Stimulated activated CD4-positive, alpha-beta T cell treated with anti-CD3 and anti-CD28 coated beads, Interleukin-4, amount 100 ng/mL, for 48 hours (primary cell): Measurements from ENCODE around the gene MBD3L4.
"Not testable (repeated sequence)": the region's sequence is repeated elsewhere in the genome, so short reads cannot be mapped to it uniquely, and the experiment has no call there.

Source experiments
- DNase-seq, 2 donors: peaks; one replicate each; pipeline ENCODE4 v3.0.0-alpha.2; 2020; ENCODE audit warnings: low read depth in 2 of 2

MBD3L4 gene

DNA sequence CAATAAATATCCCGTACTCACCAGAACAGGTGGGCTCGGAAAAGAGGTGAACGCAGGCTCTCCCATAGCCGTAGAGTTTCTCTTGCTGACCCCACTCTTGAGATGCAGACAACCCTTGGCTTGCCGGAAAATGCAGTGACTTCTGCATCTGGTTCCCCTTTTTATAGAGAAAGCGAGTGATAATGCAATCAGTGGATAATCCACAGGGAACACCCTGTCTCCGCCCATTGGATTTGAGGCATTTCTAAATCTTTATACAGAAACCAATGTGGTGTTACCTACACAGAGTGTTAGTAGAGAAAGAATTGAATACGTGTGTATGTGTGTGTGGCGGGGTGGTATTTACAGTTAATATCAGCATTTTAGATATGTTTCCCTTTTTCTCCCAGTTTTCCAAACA, at the start of gene MBD3L4:
Gene MBD3L4 (minus strand): TSS at position 101 of the 400 bp plus-strand sequence. CDS start 35 bp downstream, at position 66.
- DNase-seq: not testable (repeated sequence)

DNA sequence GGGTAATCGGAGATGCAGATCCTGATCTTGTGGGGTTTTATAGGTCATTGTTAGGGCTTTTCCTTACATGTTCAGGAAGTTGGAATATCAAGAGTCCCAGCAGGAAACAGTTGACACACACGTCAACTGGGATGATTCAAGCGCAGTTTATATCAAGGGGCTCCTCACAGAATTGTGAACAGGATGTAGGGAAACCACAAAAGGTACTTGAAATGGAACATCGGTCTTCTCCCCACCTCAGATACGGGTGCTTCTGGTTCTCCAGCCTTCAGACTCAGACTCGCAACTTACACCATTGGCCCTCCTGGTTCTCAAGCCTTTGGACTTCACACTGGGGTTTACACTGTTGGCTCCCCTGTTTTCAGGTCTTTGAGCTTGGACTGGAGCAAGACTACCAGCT, 49.0 kb upstream of the MBD3L4 start:
- no peak for DNase-seq

DNA sequence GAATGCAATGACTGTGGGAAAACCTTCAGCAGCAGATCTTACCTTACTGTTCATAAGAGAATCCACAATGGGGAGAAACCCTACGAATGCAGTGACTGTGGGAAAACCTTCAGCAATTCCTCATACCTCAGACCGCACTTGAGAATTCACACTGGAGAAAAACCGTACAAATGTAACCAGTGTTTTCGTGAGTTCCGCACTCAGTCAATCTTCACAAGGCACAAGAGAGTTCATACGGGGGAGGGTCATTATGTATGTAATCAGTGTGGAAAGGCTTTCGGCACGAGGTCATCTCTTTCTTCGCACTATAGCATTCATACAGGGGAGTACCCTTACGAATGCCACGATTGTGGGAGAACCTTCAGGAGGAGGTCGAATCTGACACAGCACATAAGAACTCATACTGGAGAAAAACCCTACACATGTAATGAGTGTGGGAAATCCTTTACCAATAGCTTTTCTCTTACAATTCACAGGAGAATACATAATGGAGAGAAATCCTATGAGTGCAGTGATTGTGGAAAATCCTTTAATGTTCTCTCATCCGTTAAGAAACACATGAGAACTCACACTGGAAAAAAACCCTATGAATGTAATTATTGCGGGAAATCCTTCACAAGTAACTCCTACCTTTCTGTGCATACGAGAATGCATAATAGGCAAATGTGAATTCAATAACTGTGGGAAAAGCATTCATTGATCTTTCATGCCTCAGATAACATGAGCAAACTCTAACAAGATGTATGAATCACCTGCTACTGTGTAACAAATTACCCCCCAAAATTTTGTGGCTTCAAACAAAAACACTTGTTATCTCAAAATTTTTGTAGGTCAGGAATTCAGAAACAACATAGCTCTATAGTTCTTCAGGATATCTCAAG, 43.3 kb upstream of the MBD3L4 start:
- no peak for DNase-seq

DNA sequence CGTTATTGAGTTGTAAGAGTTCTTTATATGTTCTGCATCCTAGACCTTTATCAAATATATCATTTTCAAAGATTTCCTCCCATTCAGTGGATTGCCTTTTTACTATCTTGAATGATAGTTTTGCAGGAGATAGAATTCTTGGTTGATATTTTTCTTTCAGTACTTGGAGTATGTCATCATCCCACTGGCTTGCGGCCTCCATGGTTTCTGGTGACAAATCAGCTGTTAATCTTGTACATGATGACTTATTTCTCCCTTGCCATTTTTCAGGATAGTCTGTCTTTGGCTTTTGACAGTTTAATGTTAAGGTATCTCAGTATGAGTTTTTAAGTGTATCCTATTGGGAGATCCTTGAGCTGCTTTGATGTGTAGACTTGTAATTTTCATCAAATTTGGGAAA, 38.0 kb upstream of the MBD3L4 start:
- no peak for DNase-seq

DNA sequence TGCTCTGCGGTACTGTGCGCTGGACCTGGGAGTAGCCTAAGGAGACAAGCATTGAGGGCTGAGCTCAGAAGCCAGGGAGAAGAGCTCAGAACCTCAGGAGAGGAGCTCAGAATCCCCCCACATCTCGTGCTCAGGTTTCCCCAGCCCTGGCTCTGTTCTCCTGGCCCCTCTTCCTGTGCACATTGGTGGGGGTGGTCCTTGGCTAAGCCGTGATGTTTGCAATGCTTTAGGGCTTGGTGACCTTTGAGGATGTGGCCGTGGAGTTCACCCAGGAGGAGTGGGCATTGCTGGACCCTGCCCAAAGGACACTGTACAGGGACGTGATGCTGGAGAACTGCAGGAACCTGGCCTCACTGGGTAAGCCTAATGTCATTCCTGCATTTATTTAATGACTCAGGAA, 36.2 kb upstream of the MBD3L4 start:
- no peak for DNase-seq

DNA sequence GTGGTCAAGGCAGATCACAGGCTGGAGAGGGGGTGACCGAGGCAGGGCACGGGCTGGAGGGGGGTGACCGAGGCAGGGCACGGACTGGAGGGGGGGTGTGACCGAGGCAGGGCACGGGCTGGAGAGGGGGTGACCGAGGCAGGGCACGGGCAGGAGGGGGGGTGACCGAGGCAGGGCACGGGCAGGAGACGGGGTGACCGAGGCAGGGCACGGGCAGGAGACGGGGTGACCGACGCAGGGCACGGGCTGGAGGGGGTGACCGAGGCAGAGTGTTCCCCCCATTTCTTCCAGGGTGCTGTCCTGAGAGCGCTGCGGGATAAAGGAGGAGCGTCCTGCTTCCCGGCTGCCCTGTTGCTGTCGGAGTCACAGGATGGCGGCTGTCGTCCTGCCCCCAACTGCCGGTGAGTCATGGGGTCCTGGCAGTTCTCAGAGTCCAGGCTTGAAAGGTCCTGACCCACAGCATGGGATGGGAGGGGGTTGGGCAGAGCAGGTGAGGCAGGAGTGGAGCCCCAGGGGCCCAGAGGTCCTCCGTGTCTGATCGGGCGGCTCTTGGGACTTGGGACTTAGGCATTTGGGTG, 34.8 kb upstream of the MBD3L4 start:
- DNase-seq: no peak

DNA sequence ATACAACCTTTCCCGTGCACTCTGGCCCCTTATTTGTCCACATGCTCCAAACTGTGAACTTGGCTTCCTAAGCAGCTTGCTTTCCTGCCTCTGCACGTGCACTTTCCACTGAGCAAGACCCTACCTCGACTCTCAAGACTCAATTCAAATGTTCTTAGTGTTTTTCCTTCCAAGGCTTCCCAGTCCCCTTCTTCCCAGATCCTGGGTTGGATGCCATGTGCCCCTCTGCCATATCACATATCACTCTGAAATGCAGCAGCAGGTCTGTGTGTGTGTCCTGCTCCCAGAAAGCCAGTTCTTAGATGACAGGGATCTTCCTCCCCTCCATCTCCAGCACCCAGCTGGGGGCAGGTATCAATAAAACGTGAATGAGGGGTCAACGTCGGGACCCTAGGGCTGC, 32.6 kb upstream of the MBD3L4 start:
- DNase-seq: no peak

DNA sequence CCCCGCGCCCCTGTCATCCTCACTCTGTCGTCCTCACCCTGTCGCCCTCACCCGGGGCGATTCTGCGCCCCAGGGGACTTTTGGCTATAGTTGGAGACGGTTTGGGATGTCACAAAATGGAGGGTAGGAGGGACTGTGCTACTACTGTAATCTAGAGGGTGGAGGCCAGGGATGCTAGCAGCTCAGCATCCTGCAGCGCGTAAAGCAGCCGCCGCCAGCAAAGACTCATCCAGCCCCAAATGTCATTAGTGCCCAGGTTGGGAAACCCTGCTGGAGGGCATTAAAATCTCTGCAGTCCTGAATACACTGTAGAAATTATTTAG, 29.9 kb upstream of the MBD3L4 start:
- DNase-seq: no peak

DNA sequence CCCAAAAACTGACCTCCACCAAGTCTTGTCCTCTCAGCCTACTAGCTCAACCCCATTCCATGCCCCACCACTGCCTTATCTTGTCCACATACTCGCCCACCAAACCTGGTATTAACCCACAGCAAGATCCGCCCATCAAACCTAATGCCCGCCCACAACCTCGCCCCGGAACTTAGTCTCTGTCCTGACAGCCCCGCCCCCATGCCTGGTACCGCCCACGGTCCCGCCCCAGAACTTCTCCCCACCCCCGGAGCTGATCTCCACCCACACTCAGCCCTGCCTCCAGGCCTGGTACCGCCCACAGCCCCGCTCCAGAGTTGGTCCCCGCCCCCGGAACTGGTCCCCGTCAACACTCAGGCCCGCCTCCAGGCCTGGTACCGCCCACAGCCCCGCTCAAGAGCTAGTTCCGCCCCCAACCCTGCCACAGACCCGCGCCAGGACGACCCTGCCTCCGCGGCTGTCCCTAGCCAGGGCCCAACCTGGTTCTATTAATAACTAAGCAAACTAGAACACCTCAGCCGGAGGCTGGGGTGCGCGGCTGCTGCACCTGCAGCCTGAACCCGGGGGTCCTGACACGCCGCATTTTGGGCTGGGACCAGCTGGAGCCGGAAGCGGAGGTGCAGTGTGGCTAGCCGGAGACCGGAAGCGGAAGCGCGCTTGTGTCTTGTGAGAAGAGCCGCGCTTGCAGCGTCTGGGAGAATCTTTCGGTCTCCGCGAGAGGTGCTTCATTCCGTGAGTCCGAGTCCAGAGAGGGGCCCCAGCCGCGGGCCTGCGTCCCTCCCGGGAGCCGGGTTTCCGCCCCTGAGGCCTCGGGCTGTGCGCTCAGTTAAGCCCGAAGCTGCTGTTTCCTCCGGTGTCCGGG, 29.3 kb upstream of the MBD3L4 start, which contains the start of gene ZNF557:
Gene ZNF557 (plus strand): TSS at position 662 of the 862 bp plus-strand sequence. CDS start 5,372 bp downstream, outside the sequence.
- peak; percentile 97 to 99 for DNase-seq

DNA sequence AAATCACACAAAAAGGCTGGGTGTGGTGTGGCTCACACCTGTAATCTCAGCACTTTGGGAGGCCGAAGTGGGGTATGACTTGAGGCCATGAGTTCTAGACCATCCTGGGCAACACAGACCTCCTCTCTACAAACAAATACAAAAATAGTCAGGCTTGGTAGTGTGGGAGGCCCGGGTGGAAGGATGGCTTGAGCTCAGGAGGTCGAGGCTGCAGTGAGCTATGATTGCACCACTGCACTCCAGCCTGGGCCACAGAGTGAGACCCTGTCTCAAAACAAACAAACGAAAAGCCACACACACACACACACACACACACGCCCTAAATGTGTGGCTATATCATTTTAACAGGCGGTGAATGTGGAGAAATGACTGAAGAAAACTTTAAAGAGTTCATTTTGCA, 28.6 kb upstream of the MBD3L4 start:
- DNase-seq: no peak

DNA sequence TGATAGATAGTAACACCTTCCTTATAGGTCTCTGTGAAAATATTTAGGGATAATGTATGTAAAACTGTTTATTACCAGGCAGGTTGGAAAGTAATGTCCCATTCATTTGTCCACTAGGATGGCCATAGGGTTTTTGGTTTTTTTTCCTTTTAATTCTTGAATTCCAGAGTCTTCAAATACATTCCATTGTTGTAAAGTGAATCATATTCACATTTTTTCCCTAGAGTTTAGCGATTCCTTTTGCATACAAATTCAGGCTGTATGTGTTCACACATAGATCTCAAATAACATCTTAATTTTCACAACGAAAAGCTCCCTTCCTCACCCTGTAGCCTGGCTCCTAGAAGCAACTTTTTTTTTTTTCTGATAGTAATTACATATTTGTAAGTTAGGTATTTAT, 27.7 kb upstream of the MBD3L4 start:
- no peak for DNase-seq

DNA sequence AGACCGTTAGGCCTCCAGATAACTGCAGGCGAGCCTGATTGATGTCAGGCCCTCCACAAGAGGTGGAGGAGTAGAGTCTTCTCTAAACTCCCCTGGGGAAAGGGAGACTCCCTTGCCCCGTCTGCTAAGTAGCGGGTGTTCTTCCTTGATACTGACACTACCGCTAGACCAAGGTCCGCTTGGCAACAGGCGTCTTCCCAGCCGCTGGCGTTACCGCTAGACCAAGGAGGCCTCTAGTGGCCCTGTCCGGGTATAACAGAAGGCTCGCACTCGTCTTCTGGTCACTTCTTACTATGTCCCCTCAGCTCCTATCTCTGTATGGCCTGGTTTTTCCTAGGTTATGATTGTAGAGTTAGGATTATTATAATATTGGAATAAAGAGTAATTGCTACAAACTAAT, 27.1 kb upstream of the MBD3L4 start:
- not testable (repeated sequence) for DNase-seq

DNA sequence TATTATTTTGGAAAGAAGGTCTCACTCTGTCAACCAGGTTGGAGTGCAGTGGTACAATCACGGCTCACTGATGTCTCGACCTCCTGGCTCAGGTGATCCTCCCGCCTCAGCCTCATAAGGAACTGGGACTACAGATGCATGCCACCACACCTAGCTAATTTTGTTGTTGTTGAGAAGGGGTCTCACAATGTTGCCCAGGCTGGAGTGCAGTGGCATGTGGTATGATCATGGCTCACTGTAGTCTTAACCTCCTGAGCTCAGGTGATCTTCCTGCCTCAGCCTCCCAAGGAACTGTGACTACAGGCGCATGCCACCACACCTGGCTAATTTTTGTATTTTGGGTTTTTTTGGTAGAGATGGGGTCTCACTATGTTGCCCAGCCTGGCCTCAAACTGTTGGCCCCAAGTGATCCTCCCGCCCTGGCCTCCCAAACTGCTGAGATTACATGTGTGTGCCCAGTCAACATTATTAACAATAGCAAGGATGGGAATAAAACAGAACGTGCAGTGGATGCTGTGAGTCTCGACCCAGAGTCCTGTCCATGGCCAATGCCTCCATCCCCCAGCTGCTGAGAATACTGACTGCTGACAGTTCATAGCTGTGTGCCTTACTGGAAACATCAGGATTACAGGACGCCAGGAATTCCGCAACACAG, 23.9 kb upstream of the MBD3L4 start:
- DNase-seq: no peak

DNA sequence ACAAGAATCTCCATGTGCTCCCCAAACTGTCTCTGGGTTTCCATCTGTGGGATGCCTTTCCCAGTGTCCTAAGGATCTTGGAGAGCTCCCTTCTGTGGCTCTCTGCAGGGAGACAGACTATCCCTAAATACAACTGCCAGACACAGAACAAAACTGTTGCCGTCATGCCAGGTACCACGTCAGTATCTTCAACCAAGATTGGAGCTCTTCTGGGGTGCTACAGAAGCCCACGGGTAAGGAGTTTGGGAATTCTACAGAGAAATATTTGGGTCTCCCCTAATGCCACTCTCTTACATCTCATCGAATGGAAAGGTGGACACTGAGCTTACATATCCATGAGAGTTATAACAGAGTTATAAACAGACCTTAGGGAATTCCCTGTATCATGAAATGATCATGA, 23.4 kb upstream of the MBD3L4 start:
- no peak for DNase-seq

DNA sequence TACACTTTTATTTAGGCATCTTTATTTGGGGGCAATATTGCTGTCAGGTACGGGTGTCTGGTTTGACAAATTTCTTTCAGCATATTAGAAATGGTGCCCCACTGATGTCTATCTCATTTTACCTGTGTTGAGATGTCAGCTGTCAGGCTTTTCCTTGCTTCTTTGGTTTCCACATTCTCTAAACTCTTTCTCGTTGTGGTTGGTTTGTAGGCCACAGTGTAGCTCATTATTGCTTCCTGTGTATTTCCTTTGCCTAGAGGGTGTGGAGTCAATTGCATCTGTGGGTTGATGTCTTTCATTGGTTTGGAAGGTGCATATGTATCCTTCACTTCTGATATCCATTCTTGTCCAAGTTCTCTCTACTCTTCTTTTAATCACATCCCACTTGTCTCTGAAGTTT, 20.0 kb upstream of the MBD3L4 start:
- not testable (repeated sequence) for DNase-seq

DNA sequence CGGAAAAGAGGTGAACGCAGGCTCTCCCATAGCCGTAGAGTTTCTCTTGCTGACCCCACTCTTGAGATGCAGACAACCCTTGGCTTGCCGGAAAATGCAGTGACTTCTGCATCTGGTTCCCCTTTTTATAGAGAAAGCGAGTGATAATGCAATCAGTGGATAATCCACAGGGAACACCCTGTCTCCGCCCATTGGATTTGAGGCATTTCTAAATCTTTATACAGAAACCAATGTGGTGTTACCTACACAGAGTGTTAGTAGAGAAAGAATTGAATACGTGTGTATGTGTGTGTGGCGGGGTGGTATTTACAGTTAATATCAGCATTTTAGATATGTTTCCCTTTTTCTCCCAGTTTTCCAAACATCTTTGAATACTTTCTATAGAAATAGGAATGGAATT, 18.6 kb upstream of the MBD3L4 start, which contains the start of gene MBD3L3:
Gene MBD3L3 (minus strand): TSS at position 101 of the 400 bp plus-strand sequence. CDS start 71 bp downstream, at position 30.
- DNase-seq: not testable (repeated sequence)

DNA sequence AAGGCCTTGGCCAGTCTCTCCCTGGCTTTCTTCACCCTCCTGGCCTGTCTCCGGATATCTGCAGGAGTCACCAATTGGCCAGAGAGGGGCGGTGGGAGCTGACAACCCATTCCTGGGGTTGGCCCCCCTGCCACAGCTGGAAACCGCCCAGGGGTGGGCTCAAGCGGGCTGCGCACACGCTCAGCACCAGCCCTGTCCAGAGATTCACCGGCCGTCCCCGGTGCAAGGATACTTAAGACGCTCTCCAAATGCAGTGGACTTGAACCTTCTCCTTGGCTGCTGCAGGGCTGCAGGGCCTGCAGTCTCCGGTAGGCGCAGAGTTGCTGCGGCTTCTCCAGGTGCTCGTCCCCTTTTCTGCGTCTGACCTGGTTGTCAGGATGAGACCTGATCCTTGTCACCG, 16.4 kb upstream of the MBD3L4 start:
- not testable (repeated sequence) for DNase-seq

DNA sequence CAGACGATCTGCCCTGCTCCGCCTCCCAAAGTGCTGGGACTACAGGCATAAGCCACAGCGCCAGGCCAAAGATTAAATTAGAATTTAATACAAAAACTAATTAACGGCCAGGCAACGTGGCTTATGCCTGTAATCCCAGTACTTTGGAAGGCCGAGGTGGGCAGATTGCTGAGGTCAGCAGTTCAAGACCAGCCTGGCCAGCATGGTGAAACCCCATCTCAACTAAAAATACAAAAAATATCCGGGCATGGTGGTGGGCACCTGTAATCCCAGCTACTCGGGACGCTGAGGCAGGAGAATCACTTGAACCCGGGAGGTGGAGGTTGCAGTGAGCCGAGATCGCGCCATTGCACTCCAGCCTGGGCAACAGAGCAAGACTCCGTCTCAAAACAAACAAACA, 15.7 kb upstream of the MBD3L4 start:
- not testable (repeated sequence) for DNase-seq

DNA sequence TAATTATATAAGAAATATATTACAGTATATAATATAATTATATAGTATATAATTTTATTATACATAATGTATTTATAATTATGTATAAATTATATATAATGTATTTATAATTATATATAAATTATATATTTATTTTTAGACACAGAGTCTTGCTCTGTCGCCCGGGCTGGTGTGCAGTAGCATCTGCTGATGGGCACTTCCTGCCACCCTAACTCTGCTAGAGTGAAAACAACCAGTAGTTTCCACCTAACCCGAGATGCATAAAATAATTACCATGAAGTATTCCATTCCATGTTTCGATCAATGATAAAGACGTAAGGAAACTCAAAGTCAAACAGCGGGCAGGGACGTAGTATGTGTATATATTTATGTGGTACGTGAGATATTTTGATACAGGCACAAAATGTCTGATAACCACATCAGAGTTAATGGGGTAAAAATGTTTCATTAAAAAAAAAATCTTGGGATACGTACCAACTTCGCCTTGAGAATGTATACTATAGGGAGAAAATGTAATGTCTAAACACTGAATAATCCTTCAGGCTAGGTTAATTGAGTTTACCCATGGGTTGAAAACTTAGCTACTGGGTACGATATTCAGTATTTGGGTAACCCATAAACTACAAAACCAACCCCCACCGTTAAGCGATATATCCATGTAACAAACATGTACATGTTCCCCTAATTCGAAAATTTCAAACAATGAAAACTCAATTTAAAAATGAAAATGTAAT, 14.8 kb upstream of the MBD3L4 start:
- DNase-seq: not testable (repeated sequence)

DNA sequence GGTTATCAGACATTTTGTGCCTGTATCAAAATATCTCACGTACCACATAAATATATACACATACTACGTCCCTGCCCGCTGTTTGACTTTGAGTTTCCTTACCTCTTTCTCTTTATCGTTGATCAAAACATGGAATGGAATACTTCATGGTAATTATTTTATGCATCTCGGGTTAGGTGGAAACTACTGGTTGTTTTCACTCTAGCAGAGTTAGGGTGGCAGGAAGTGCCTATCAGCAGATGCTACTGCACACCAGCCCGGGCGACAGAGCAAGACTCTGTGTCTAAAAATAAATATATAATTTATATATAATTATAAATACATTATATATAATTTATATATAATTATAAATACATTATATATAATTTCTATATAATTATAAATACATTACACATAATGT, 12.9 kb upstream of the MBD3L4 start:
- not testable (repeated sequence) for DNase-seq

DNA sequence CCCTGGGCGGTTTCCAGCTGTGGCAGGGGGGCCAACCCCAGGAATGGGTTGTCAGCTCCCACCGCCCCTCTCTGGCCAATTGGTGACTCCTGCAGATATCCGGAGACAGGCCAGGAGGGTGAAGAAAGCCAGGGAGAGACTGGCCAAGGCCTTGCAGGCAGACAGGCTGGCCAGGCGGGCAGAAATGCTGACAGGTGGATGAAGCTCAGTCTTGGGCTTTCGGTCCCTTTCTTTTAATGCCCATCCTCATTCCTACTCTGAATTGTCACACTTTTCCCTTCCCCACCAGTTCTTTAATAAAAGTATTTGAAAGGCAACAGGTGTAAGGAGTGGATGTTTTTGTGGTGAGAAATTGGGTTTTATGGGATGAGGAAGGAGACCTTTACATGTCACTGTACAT, 11.4 kb upstream of the MBD3L4 start:
- DNase-seq: not testable (repeated sequence)
